NCI-H345 treated with DMSO at 0.1 percent for 48 hours (cell line): Measurements from ENCODE around the gene CACHD1.

Source experiments
- DNase-seq: peaks from one replicate; lab custom pipeline; 2025; ENCODE audit not compliant: unreplicated experiment; lab: John Stamatoyannopoulos, UW

The CACHD1 gene

DNA sequence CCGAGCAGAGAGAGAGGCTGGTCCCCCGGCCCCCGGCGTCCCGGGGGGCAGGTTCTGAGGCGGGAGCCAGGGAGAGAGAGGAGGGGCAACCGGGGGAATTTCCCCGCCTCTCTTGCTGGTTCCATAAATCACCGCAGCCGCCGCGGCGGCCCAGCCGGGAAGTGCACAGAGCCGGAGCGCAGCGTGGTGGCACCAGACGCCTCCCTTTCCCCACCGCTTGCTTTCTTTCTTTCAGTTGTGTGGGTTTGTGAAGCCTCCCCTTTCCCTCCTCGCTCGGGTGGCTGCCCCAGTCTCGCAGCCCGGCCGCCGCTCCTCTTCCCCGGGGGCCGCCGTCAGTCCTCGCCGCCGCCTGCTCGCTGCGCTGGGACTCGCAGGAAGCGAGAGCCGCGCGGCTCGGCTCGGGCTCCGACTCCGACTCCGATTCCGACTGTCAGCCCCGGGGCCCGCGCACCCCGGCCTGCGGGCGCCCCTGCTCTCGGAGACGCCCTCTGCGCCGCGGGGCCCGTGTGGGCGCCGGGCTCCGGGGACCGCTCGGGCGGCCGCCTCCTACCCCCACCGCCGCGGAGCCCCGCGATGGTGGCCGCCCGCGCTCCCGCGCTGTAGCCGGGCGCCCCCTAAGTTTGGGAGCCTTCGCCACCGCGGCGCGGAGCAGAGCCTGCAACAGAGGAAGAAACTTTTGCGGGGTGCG is at the start of gene CACHD1:
TSS of gene CACHD1 (plus strand) at position 153 of the 688 bp plus-strand sequence. CDS start 616 bp downstream, outside the sequence.
- DNase-seq: peak; percentile 51

DNA sequence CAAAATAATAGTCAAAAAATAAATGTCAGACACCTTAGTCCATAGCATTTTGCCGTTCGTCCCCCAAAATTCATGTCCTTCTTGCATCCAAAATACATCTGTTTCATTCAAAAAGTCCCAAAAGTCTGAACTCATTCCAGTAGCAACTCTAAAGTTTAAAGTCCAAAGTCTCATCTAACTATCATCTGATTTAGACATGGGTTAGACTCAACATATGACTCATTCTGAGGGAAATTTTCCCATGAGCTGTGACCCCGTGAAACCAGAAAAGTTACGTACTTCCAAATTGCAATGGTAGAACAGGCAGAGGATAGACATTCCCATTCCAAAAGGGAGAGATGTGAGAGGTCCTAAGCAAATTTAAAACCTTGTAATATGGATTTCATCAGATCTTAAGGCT is 48.6 kb upstream of the CACHD1 start:
- DNase-seq: no peak

DNA sequence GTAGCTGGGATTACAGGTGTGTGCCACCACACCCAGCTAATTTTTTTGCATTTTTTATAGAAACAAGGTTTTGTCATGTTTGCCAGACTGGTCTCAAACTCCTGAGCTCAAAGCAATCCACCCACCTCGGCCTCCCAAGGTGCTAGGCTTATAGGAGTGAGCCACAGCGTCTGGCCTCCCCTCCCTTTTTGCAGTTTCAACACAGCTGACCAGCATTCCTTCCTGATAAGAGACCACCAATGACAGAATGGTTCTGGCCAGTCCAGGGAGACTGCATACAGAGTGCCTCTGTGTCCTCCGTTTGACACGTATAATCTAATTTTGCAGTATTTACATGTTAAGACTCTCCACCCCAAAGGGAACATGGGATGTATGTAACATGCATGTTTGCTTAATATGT is 46.4 kb upstream of the CACHD1 start:
- DNase-seq: no peak

DNA sequence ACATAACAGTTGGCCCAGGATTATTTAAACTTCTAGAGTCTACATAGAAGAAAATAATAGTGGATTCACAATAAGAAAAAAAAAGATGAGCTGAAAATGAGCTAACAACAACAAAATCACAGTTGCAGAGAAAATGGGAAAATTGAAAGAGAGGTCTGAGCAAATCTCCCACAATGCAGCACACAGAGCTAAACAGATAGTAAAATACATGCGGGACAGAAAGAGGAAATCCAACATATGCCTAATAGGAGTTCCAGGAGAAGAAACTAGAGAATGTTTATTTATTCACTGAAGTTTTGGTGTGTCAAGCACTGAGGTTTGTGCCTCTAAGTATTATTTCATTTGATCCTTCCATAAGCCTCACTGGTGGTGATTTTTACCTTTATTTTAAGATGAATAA is 45.5 kb upstream of the CACHD1 start:
- DNase-seq: no peak

DNA sequence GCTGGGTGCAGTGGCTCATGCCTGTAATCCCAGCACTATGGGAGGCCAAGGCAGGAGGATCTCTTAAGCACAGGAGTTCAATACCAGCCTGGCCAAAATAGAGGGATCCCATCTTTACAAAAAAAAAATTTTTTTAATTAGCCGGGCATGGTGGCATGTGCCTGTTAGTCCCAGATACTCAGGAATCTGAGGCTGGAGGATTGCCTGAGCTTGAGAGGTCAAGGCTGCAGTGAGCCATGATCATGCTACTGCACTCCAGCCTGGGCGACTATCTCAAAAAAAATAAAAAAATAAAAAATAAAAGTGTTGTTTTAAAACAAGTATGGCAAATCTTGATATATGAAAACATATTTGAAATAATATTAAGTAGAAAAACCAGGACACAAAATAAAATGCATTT is 44.4 kb upstream of the CACHD1 start:
- DNase-seq: no peak

DNA sequence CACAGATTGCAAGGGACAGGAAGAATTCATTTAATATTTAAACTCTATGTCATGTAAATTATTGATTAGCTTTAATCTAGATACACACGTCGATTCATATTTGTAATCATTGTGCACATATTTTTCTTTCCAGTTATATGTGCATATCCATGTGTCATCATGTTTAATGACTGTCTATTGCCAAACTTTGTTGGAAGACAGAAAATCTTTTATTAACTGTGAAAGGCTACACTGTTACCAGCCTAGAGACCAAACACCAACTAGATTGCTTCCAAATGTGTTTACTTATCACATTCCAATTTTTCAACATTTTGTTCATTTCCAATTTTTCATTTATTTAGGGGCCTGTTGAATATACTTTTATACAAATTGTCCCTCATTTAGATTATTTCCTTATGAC is 43.2 kb upstream of the CACHD1 start:
- no peak for DNase-seq

DNA sequence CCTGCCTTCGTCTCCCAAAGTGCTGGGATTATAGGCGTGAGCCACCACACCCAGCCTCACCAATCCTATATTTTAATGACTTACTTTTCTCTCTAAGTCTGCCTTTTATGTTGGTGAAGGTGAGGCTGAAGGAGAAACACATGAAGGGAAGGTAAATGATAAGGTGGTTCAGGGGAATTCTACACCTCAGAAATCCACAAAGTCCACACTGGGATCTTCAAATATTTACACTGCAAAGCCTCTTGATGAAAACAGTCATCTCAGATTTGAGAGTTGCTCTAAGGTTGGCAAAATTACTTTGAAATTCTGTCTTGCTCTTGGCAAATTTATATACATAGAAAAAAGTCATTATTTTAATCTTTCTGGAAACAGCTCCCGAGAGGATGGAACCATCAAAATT is 42.0 kb upstream of the CACHD1 start:
- DNase-seq: no peak

DNA sequence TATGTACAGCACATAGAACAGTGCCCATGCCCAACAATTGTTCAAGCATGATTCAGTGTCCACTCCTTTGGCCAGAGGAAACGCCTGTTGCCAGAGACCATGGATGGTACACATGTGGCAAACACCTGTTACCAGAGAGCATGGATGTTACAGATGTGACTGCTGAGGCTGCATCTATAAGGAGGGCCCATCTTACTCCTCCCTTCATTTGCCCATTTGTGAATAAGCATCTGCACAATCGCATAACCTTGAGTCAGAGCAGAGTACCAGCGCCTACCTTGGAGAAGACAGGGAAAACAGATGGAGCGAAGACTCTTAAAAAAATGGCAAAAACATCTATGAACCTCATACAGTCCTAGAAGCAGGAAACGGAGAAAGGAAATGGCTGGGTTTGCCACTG is 36.6 kb upstream of the CACHD1 start:
- no peak for DNase-seq

DNA sequence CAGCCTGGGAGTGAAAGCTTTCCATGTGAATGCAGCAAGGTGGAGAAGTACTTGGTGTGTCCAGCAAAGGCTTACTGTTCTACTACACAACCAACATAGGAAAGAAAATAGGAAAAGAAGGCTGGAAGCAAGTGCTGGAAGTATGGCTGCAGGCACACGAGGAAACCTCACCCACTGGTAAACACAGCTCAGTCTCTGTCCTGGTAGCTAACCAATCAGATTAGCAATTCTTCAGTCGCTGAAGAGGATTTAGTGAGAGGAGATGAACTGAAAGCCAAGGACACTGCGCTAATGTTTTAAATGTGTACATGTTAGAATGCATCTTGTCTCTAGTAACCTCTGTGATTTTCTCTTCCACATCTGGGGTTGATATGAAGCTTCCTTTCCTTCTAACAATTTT is 36.2 kb upstream of the CACHD1 start:
- DNase-seq: no peak

DNA sequence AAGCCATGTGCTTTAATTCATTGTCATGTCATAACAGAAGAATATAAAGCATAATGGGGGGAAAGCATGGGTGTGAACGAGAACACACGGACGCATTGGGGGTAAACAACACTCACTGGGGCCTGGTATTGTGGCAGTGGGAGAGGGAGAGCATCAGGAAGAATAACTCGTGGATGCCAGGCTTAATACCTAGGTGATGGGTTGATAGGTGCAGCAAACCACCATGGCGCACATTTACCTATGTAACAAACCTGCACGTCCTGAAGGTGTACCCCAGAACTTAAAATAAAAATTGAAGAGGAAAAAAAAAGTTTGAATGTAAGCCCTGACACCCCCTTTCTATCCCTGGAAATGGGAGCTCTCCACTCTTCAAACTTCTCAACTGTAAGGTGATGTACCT is 34.9 kb upstream of the CACHD1 start:
- no peak for DNase-seq

DNA sequence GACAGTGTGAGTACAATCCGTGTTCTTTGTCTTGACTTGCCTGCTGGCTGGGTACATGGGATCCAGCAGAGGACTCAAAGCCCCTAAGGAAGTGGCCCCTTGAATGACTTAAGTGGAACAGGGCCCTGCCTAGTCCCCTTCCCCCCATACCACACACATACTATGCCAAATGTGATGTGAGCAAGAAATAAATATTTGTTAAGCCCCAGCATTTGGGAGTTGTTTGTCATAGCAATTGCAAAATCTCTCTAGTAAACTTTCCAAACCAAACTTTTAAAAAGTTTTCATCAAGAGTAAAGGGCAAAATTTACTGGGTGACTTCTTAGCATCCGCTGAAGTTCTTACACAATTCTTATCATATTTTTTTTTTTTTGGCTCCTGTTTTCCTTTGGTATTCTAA is 32.5 kb upstream of the CACHD1 start:
- no peak for DNase-seq

DNA sequence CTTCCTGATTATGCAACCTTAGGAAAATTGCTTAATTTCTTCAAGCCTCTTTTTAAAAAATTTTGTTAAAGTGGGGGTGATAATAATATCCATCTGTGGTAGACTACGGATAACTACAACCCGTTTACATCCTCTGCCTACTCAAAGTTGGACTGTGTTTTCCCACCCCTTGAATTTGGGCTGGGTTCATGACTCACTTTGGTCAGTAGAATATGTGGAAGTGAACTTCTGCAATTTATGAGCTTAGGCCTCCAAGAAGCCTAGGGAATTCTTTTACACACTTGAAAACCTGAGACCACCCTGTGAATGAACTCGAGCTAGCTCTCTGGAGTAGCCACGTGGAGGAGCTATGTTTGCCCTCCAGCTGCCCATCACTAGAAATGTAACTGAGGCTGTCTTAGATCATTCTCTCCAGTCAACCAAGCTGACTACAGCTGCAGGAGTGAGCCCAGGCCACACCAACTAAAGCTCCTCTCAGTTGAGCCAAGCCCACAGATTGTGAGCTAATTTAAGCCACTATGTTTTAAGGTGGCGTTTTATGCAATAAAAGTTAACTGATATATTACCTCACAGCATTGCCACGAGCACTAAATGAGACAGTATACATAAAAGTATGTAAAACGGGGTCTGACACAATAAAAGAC is 29.6 kb upstream of the CACHD1 start:
- DNase-seq: no peak

DNA sequence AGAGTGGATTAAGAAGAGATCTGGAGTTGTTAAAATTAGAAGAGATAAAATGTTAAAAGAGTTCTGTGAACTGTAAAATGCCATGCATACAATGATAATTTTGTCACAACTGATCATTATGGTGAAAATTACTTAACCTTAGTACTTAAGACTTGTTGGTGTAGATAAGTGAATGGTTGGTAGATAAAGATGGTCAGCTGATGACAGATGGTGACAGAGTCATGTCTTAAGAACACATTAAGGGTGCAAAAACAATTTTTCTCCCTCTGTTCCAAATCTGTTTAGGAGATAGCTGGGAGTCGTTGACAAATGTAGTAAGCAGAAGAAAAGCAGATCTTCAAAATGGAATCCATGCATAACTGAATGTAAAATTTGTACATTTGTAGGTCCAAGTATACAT is 18.5 kb upstream of the CACHD1 start:
- no peak for DNase-seq

DNA sequence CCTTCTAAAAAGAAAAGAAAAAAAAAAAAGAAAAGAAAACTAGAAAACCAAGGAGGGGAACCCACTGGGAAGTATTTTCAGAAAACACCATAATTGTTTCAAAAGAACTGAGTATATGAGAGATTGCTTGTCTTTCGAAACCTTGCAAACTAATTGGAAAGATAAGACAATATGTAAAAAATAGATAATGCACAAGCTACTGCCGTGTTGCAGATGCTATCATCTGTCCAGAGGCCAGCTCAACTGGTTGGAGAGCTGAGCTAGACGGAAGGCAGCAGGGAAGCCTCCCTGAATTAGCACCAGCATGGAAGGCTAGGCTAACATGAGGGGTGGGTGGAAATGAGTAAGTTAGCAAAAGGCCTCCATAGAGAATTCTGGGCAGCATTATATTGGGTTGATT is 16.2 kb upstream of the CACHD1 start:
- no peak for DNase-seq

DNA sequence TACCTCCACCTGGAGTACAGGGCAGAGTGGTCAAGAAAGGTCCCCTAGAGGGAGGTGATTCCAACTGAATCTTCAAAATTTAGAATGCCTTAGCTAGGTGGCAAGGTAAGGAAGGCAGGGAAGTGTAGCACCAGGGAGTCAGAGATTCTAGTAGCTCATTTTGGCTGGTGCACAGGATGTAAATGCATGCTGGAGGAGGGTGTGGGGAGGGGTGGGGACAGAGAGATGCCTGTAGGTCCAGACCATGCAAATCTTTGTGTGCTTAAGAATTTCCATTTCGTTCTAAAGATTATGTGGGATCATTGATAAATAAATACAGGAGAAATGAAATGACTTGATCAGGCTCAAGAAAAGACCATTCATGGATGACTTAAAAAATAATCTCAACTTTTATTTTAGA is 11.0 kb upstream of the CACHD1 start:
- DNase-seq: no peak

DNA sequence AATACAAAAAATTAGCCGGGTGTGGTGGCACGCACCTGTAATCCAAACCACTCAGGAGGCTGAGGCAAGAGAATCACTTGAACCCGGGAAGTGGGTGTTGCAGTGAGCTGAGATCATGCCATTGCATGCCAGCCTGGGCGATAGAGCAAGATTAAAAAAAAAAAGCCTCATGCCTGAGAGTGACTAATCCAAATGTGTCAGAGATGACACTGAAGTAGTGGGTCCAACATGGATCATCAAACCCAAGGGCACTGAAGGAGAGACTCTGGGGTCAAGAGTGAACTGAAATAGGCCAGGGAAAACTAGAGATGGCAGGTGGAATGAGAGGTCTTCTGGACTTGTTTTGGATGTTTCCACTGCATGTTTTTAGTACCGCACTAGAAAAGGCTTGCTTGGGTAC is 10.2 kb upstream of the CACHD1 start:
- DNase-seq: no peak

DNA sequence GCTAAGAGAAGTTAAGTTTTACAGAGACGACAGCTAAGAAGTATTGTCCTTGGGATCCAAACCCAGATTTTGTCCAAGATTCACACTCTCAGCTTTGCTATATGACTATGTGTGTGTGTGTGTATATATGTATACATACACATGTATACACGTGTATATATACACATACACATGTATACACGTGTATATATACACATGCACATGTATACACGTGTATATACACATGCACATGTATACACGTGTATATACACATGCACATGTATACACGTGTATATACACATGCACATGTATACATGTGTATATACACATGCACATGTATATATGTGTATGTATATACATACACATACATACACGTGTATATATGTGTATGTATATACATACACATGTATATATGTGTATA is 3.9 kb upstream of the CACHD1 start:
- no peak for DNase-seq

DNA sequence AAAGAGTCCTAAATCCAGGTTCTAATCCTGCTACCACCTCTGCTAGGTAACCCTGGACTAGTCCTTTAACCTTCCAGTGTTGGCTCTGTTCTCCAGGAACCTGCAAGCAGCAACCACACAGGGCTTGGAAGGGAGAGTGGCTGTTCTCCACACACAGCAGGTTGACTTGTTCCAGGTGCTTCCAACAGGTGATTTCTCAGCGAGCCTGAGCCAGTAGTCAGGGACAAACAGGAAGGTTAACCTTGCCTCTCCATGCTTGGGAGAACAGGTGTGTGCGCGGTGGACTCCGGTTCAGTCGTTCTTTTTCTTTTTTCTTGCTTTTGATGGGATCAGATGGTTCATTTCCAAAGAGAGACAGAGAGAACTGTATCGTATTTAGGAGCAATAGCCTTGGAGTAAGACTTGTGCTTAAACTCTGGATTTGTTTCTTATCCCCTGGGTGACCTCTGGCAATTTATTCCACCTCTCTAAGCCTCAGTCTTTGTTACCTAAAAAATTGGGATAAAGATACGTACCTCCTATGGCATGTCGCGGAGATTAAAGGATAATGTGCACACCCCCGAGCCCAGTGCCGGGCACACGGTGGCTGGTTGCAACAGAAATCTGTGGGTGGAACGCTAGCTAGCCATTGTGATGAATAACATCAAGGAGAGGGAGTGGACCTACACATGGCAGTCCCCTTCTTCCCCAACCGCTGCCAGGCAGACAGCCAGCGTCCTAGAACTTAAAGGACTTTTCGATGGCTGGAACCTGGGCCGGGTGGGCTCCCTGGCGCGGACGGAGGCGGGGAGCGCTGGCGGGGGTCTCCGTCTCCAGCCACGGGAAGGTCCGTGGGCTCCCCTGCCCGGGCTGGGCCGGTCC is 583 bp upstream of the CACHD1 start:
- no peak for DNase-seq

DNA sequence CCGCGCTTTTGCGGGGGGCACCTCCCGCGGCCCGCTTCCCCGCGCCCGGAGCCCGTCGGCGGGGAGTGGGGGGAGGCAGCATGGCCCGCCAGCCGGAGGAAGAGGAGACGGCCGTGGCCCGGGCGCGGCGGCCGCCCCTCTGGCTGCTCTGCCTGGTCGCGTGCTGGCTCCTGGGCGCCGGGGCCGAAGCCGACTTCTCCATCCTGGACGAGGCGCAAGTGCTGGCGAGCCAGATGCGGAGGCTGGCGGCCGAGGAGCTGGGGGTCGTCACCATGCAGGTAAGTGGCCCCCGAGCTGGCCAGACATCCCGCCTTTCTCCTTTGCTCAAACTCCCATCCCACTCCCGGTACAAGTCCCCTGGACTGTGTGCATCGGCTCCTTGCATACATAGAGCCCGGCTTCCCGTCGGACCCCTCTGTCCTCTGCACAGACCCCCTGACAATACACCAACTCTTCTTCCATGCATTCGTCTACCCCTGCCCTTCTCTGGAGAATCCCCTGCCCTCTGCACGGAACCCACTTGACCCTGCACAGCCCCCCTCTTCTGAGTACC is 812 bp downstream of the CACHD1 start:
- no peak for DNase-seq

DNA sequence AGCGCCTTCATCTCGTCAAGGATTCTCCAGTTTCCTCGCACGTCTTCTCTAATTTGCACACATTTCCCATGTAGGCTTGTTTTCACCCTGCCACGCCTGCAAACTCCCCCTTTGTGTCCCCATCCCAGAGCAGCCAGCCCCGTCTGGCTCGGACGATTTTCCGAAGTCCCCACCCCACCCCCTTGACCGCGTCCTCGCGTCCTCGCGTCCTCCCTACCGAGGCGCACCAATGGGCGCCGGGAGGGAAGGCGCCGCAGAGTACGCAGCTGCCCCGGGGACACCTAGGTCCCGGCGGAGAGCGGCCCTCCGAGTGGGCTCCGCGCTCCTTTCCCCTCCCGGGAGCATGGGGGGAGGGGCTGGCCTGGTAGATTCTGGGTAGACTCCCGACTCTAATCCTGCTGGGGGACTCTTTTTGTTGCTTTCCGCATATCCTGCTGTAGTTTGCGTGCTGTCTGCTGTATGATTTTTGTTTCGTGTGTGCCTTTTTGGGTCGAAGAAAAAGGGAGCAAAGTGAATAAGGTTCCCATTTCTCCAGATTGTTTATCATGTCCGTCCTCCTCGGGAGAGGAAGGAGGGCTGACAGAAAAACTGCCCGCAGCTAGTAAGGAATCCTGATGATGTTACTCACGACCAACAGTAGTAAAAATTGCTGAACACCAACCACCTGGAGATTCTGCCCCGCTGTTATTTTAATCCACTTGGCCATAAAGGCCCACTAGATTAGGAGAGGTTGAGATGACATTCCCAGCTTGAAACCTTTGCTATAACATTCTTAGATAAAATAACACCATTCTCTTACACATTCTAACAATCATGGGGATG is 1.5 kb downstream of the CACHD1 start:
- peak; percentile 32 for DNase-seq

DNA sequence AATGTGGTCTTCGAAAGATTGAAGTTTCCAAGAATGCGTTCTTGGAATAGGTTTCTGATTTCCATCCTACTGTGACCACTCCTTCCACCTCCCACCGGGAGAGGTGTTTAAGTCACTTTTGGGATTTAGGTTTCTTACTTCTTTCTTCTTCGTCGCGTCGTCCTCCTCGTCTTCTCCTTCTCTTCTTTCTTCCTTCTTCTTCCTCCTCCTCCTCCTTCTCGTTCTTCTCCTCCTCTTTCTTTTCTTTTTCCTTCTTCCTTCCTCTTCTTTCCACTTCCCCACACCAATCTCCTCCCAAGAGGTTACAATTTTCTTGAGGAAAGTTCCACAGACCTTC is 2.1 kb downstream of the CACHD1 start:
- DNase-seq: no peak
